Loucy (cell line): Measurements from ENCODE around the gene OLFML1.

Experiments used
- EZH2phosphoT487 ChIP-seq: fragments of 200-600 bp; IDR thresholded peaks from 2 replicates; pipeline ENCODE4 v1.6.1; 2018; ENCODE audit warnings: antibody characterized with exemption, mild to moderate bottlenecking, moderate library complexity, borderline replicate concordance
- TF ChIP-seq, protein P1 (sequence below): fragments of 200-600 bp; sonication (generic); conservative IDR thresholded peaks from 2 replicates; pipeline ENCODE4 v1.5.1; 2014; ENCODE audit warnings: mild to moderate bottlenecking, antibody characterized with exemption, low read length

DNA sequence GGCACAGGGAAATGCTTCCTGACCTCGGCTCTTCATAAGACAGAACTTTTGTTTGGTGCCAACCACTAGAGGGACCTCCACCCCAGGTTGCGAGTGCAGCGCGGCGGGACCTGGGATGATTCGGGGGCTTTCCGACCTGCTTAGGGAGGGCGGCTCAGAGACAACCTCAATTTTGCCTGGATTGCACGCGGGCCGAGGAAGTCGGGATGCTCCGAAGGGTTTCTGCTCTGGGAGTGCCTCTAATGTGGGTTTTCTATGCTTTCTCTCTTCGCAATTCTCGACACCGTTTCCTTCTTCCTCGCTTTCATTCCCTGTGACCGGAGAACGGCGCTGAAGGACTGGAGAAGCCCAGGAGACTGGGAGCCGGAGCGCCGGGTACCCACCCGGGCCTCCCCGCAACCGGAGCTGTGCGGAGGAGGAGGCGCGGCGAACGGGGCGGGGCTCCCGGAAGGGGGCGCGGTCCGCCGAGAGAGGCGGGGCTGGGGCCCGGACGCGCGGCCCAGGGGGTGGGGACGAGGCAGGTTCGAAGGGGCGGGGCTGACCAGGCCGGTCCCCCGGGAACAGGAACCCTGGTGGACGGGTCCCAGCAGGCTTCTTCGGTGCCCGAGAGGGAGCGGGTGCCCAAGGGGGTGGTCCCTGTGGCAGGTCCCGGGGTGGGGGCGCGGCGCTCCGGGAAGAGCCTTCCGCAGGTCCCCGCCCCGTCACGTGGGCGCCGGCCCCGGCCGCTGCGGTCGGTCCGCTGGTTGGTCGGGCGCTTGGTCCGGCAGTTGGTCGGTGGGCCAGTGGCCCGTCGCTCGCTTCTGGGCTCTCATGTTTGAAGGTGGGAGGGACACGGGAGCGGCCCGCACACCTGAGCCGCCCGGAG is 28.2 kb downstream of the OLFML1 start, which contains the start of gene PPFIBP2:
- TF ChIP-seq, protein P1, sequence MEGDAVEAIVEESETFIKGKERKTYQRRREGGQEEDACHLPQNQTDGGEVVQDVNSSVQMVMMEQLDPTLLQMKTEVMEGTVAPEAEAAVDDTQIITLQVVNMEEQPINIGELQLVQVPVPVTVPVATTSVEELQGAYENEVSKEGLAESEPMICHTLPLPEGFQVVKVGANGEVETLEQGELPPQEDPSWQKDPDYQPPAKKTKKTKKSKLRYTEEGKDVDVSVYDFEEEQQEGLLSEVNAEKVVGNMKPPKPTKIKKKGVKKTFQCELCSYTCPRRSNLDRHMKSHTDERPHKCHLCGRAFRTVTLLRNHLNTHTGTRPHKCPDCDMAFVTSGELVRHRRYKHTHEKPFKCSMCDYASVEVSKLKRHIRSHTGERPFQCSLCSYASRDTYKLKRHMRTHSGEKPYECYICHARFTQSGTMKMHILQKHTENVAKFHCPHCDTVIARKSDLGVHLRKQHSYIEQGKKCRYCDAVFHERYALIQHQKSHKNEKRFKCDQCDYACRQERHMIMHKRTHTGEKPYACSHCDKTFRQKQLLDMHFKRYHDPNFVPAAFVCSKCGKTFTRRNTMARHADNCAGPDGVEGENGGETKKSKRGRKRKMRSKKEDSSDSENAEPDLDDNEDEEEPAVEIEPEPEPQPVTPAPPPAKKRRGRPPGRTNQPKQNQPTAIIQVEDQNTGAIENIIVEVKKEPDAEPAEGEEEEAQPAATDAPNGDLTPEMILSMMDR = no peak
- no peak for TF ChIP-seq EZH2phosphoT487
